Mammary epithelial cell (primary cell): ENCODE data around the gene MAST4.

ENCODE experiments used
- CTCF ChIP-seq, 2 donors: IDR thresholded peaks in 1 of 2; conservative IDR thresholded peaks in 1 of 2; 2 replicates each; pipeline ENCODE4 v1.5.1; 2011 to 2012; ENCODE audit warnings: inconsistent platforms in 2 of 2, low read length in 2 of 2, mild to moderate bottlenecking in 2 of 2, control low read depth in 1 of 2, low read depth in 1 of 2; ENCODE audit not compliant: insufficient read depth in 1 of 2; ENCODE audit errors: extremely low read depth in 1 of 2
- EZH2 ChIP-seq: IDR thresholded peaks from 2 replicates; pipeline ENCODE4 v1.6.1; 2012; ENCODE audit warnings: low read length, inconsistent platforms, borderline replicate concordance

GRCh38 chr5:66603164-66603563 lies 7.0 kb downstream of the MAST4 start:
- TF ChIP-seq CTCF (conservative IDR thresholded peaks at IDR 0.05 in 1 of 2, IDR thresholded peaks at IDR 0.05 in 1 of 2; ENCODE audit: extremely low read depth in 1 of 2, insufficient read depth in 1 of 2, low read depth in 1 of 2, low read length in 2 of 2) (no peak), EZH2 (no peak)
